Stimulated activated CD4-positive, alpha-beta T cell treated with anti-CD3 and anti-CD28 coated beads, Interleukin-1b, Interleukin-23, amount 100 ng/mL, for 48 hours (primary cell): ENCODE measurements around the gene DENND4A.
"Not testable (repeated sequence)": the region's sequence is repeated elsewhere in the genome, so short reads cannot be mapped to it uniquely, and the experiment has no call there.

Experiments used
- DNase-seq: peaks from one replicate; pipeline ENCODE4 v3.0.0-alpha.2; 2020

Gene DENND4A

GRCh38 chr15:65751431-65751830 lies 40.7 kb downstream of the DENND4A start:
- no peak for DNase-seq

GRCh38 chr15:65747265-65747664 lies 44.8 kb downstream of the DENND4A start:
- DNase-seq, result no peak

- no peak for DNase-seq
Measured at GRCh38 chr15:65743637-65744252, 48.3 kb downstream of the DENND4A start.

- DNase-seq, result no peak
Measured at GRCh38 chr15:65740148-65740547, 51.9 kb downstream of the DENND4A start.

GRCh38 chr15:65738649-65739048 lies 53.4 kb downstream of the DENND4A start:
- no peak for DNase-seq

GRCh38 chr15:65733599-65733998 lies 58.5 kb downstream of the DENND4A start:
- not testable (repeated sequence) for DNase-seq

- no peak for DNase-seq
Measured at GRCh38 chr15:65732698-65733097, 59.4 kb downstream of the DENND4A start.

- DNase-seq, result no peak
Measured at GRCh38 chr15:65731926-65732325, 60.2 kb downstream of the DENND4A start.

GRCh38 chr15:65730549-65731172 lies 61.4 kb downstream of the DENND4A start:
- DNase-seq, result no peak

- no peak for DNase-seq
Measured at GRCh38 chr15:65724464-65725215, 67.5 kb downstream of the DENND4A start.

GRCh38 chr15:65723876-65724275 lies 68.2 kb downstream of the DENND4A start:
- no peak for DNase-seq

GRCh38 chr15:65722191-65722590 lies 69.9 kb downstream of the DENND4A start:
- DNase-seq, result no peak

- no peak for DNase-seq
Measured at GRCh38 chr15:65712415-65712814, 79.7 kb downstream of the DENND4A start.

GRCh38 chr15:65695081-65695480 lies 97.0 kb downstream of the DENND4A start:
- no peak for DNase-seq

GRCh38 chr15:65690778-65691177 lies 101.3 kb downstream of the DENND4A start:
- no peak for DNase-seq

GRCh38 chr15:65690173-65690572 lies 101.9 kb downstream of the DENND4A start:
- DNase-seq, result no peak

- no peak for DNase-seq
Measured at GRCh38 chr15:65688462-65688861, 103.6 kb downstream of the DENND4A start.

GRCh38 chr15:65682404-65682911 lies 109.6 kb downstream of the DENND4A start:
- no peak for DNase-seq

GRCh38 chr15:65680544-65680943 lies 111.5 kb downstream of the DENND4A start:
- no peak for DNase-seq

- DNase-seq, result no peak
Measured at GRCh38 chr15:65676123-65676522, 116.0 kb downstream of the DENND4A start.

- no peak for DNase-seq
Measured at GRCh38 chr15:65675551-65675950, 116.5 kb downstream of the DENND4A start.

- no peak for DNase-seq
Measured at GRCh38 chr15:65666257-65666656, 125.8 kb downstream of the DENND4A start.

GRCh38 chr15:65663521-65663920 lies 128.6 kb downstream of the DENND4A start:
- DNase-seq, result no peak

GRCh38 chr15:65660927-65661326 lies 131.2 kb downstream of the DENND4A start:
- no peak for DNase-seq
